ENCODE results near the gene PACRG.

The PACRG gene

GRCh38 chr6:163212123-163212522, 484.3 kb downstream of the PACRG start:
- TF ChIP-seq FOXP2 (optimal IDR thresholded peaks at IDR 0.05; ENCODE audit: borderline replicate concordance, extremely low read depth, extremely low read length, insufficient read depth), result no peak
- TF ChIP-seq TAF1 (IDR thresholded peaks at IDR 0.05; ENCODE audit: borderline replicate concordance, insufficient read depth, low read length), result no peak
- no peak for TF ChIP-seq REST (IDR thresholded peaks at IDR 0.05; ENCODE audit: insufficient read depth in 1 of 2, low read depth in 2 of 2, low read length in 2 of 2)
- no peak for TF ChIP-seq SIN3A (IDR thresholded peaks at IDR 0.05; ENCODE audit: borderline replicate concordance, insufficient read depth, low read length)
- no peak for TF ChIP-seq POLR2AphosphoS5 (IDR thresholded peaks at IDR 0.05; ENCODE audit: low read depth, low read length)

- TF ChIP-seq REST (IDR thresholded peaks at IDR 0.05; ENCODE audit: insufficient read depth in 1 of 2, low read depth in 2 of 2, low read length in 2 of 2), result no peak
- TF ChIP-seq TAF1 (IDR thresholded peaks at IDR 0.05; ENCODE audit: borderline replicate concordance, insufficient read depth, low read length), result no peak
- no peak for TF ChIP-seq SIN3A (IDR thresholded peaks at IDR 0.05; ENCODE audit: borderline replicate concordance, insufficient read depth, low read length)
- TF ChIP-seq POLR2AphosphoS5 (IDR thresholded peaks at IDR 0.05; ENCODE audit: low read depth, low read length), result no peak
- TF ChIP-seq FOXP2 (optimal IDR thresholded peaks at IDR 0.05; ENCODE audit: borderline replicate concordance, extremely low read depth, extremely low read length, insufficient read depth), result no peak
Measured at GRCh38 chr6:163214259-163214658, 486.5 kb downstream of the PACRG start.

GRCh38 chr6:163218361-163218894, 490.7 kb downstream of the PACRG start:
- TF ChIP-seq REST (IDR thresholded peaks at IDR 0.05; ENCODE audit: insufficient read depth in 1 of 2, low read depth in 2 of 2, low read length in 2 of 2), result no peak
- TF ChIP-seq FOXP2 (optimal IDR thresholded peaks at IDR 0.05; ENCODE audit: borderline replicate concordance, extremely low read depth, extremely low read length, insufficient read depth), result no peak
- no peak for TF ChIP-seq POLR2AphosphoS5 (IDR thresholded peaks at IDR 0.05; ENCODE audit: low read depth, low read length)
- TF ChIP-seq SIN3A (IDR thresholded peaks at IDR 0.05; ENCODE audit: borderline replicate concordance, insufficient read depth, low read length), result no peak
- TF ChIP-seq TAF1 (IDR thresholded peaks at IDR 0.05; ENCODE audit: borderline replicate concordance, insufficient read depth, low read length), result no peak

- TF ChIP-seq POLR2AphosphoS5 (IDR thresholded peaks at IDR 0.05; ENCODE audit: low read depth, low read length) (no peak), SIN3A (IDR thresholded peaks at IDR 0.05; ENCODE audit: borderline replicate concordance, insufficient read depth, low read length) (no peak), TAF1 (IDR thresholded peaks at IDR 0.05; ENCODE audit: borderline replicate concordance, insufficient read depth, low read length) (no peak), FOXP2 (optimal IDR thresholded peaks at IDR 0.05; ENCODE audit: borderline replicate concordance, extremely low read depth, extremely low read length, insufficient read depth) (no peak)
Measured at GRCh38 chr6:163226181-163226835, 498.5 kb downstream of the PACRG start.

GRCh38 chr6:163226836-163227485, 499.2 kb downstream of the PACRG start:
- TF ChIP-seq TAF1 (IDR thresholded peaks at IDR 0.05; ENCODE audit: borderline replicate concordance, insufficient read depth, low read length) (no peak), SIN3A (IDR thresholded peaks at IDR 0.05; ENCODE audit: borderline replicate concordance, insufficient read depth, low read length) (no peak), REST (IDR thresholded peaks at IDR 0.05; ENCODE audit: insufficient read depth in 1 of 2, low read depth in 2 of 2, low read length in 2 of 2) (no peak), FOXP2 (optimal IDR thresholded peaks at IDR 0.05; ENCODE audit: borderline replicate concordance, extremely low read depth, extremely low read length, insufficient read depth) (no peak), POLR2AphosphoS5 (IDR thresholded peaks at IDR 0.05; ENCODE audit: low read depth, low read length) (no peak)
